Glomerular endothelial cell (primary cell): ENCODE results near the gene RAVER1. TPM values are rescaled to one million over a fixed set of nuclear protein-coding genes. Genes with fewer than 3 reads are reported as not detected.
"Not testable (repeated sequence)": the region's sequence is repeated elsewhere in the genome, so short reads cannot be mapped to it uniquely, and the experiment has no call there.

Source experiments
- DNase-seq: peaks from one replicate; pipeline ENCODE4 v3.0.0-alpha.2; 2011; ENCODE audit warnings: low read depth, low spot score; ENCODE audit errors: extremely low read depth
- total RNA-seq: library from RNA; depleted of rRNA; stranded (reverse); fragments of >200 nt; gene quantifications from 2 replicates; pipeline ENCODE4 v1.2.3, GENCODE V29; 2015

Gene RAVER1
- 37.4 and 68.2 TPM in 2 replicates for total RNA-seq

- peak; percentile 56 for DNase-seq
Observed at GRCh38 chr19:10332965-10333757, at the start of gene RAVER1. Gene RAVER1, minus strand, starts transcription at chr19:10333529. Its CDS starts 22 bp downstream, at chr19:10333507.

- not testable (repeated sequence) for DNase-seq
Observed at GRCh38 chr19:10383223-10383499, 49.8 kb upstream of the RAVER1 start.

- peak; percentile 90 for DNase-seq
Observed at GRCh38 chr19:10380313-10381102, 47.2 kb upstream of the RAVER1 start, which contains the start of gene TYK2. Gene TYK2, minus strand, starts transcription at chr19:10380572. Its CDS starts 2,166 bp downstream, at chr19:10378406.

GRCh38 chr19:10379880-10380312, 46.6 kb upstream of the RAVER1 start:
- DNase-seq, result no peak

- no peak for DNase-seq
Observed at GRCh38 chr19:10378124-10378523, 44.8 kb upstream of the RAVER1 start.

GRCh38 chr19:10377140-10377640, 43.9 kb upstream of the RAVER1 start:
- not testable (repeated sequence) for DNase-seq

- DNase-seq, result no peak
Observed at GRCh38 chr19:10374931-10375330, 41.6 kb upstream of the RAVER1 start.

GRCh38 chr19:10372690-10373089, 39.4 kb upstream of the RAVER1 start:
- no peak for DNase-seq

GRCh38 chr19:10368101-10368803, 34.9 kb upstream of the RAVER1 start:
- DNase-seq, result no peak

GRCh38 chr19:10366950-10367512, 33.7 kb upstream of the RAVER1 start:
- not testable (repeated sequence) for DNase-seq

- no peak for DNase-seq
Observed at GRCh38 chr19:10365518-10365917, 32.2 kb upstream of the RAVER1 start.

- no peak for DNase-seq
Observed at GRCh38 chr19:10364644-10365043, 31.3 kb upstream of the RAVER1 start.

GRCh38 chr19:10363789-10364281, 30.5 kb upstream of the RAVER1 start:
- DNase-seq, result no peak

- DNase-seq, result no peak
Observed at GRCh38 chr19:10362259-10362658, 28.9 kb upstream of the RAVER1 start.

GRCh38 chr19:10361569-10362011, 28.3 kb upstream of the RAVER1 start:
- no peak for DNase-seq

GRCh38 chr19:10356431-10356830, 23.1 kb upstream of the RAVER1 start:
- no peak for DNase-seq

GRCh38 chr19:10353793-10354391, 20.6 kb upstream of the RAVER1 start:
- DNase-seq, result no peak

GRCh38 chr19:10352764-10353671, 19.7 kb upstream of the RAVER1 start:
- DNase-seq, result no peak

GRCh38 chr19:10346509-10346908, 13.2 kb upstream of the RAVER1 start:
- DNase-seq, result no peak
